H1 (cell line): Measurements from ENCODE around the gene HILPDA. TPM values are rescaled to one million over a fixed set of nuclear protein-coding genes. Genes with fewer than 3 reads are reported as not detected.

Experiments
- CTCF ChIA-PET: fragments of 300-600 bp; sonication (Branson Sonifier 250); formaldehyde crosslinking; loops from one replicate; lab custom pipeline; 2021; ENCODE audit not compliant: partially characterized antibody; lab: Charles Lee
- POLR2A ChIA-PET: fragments of 300-600 bp; sonication (Branson Sonifier 250); formaldehyde crosslinking; loops from one replicate; lab custom pipeline; 2021; ENCODE audit warnings: inconsistent platforms; ENCODE audit not compliant: partially characterized antibody; lab: Charles Lee
- DNase-seq, 2 experiments: peaks; one replicate each; pipeline versions ENCODE4 v3.0.0 to v3.0.0-alpha.2; 2010 to 2022; ENCODE audit warnings: low spot score in 2 of 2, low read depth in 1 of 2, mixed read lengths in 1 of 2
- FAIRE-seq: peaks from 2 replicates; lab custom pipeline; 2011; peaks lifted over from hg19 to GRCh38; lab: Jason Lieb, UNC
- H2AFZ ChIP-seq: 2 replicates; pipeline ENCODE4 v1.8.1; 2012; ENCODE audit warnings: low read length, inconsistent platforms
- H2AK5ac ChIP-seq: 2 replicates; pipeline ENCODE4 v1.6.1; 2013; ENCODE audit warnings: low read depth, low read length
- H2BK120ac ChIP-seq: replicated peaks from 2 replicates; pipeline ENCODE3; 2013; ENCODE audit warnings: low read depth, low read length, inconsistent platforms
- H2BK12ac ChIP-seq: 2 replicates; pipeline ENCODE4 v1.6.1; 2013; ENCODE audit warnings: low read depth, low read length
- H2BK15ac ChIP-seq: 2 replicates; pipeline ENCODE4 v1.6.1; 2013; ENCODE audit warnings: low read length
- H2BK20ac ChIP-seq: 2 replicates; pipeline ENCODE4 v1.6.1; 2013; ENCODE audit warnings: low read length
- H2BK5ac ChIP-seq: 2 replicates; pipeline ENCODE4 v1.6.1; 2013; ENCODE audit warnings: low read depth, low read length
- H3K14ac ChIP-seq: 2 replicates; pipeline ENCODE4 v1.6.1; 2013; ENCODE audit warnings: inconsistent platforms; ENCODE audit not compliant: insufficient read length
- H3K18ac ChIP-seq: 2 replicates; pipeline ENCODE4 v1.6.1; 2013; ENCODE audit warnings: low read length; ENCODE audit errors: extremely low read depth
- H3K23ac ChIP-seq: 2 replicates; pipeline ENCODE4 v1.6.1; 2013; ENCODE audit warnings: inconsistent platforms; ENCODE audit not compliant: insufficient read length
- H3K23me2 ChIP-seq: 2 replicates; pipeline ENCODE4 v1.6.1; 2013; ENCODE audit warnings: low read depth, low read length
- H3K27ac ChIP-seq: 2 replicates; pipeline ENCODE4 v1.6.1; 2011; ENCODE audit warnings: low read depth, low read length, inconsistent platforms
- H3K27me3 ChIP-seq, 4 experiments: replicated peaks in 1 of 4; 1 replicate in 1 of 4; 2 replicates in 3 of 4; pipeline versions ENCODE4 v1.6.1 to v1.8.1; 2011 to 2013; ENCODE audit warnings: low read length in 3 of 4, mild to moderate bottlenecking in 3 of 4, inconsistent platforms in 2 of 4, mixed read lengths in 2 of 4, moderate library complexity in 1 of 4; ENCODE audit not compliant: control insufficient read depth in 3 of 4, insufficient read depth in 3 of 4; ENCODE audit errors: extremely low read depth in 1 of 4
- H3K36me3 ChIP-seq, 4 experiments: 2 replicates each; pipeline versions ENCODE4 v1.6.1 to v1.8.1; 2011 to 2013; ENCODE audit warnings: mild to moderate bottlenecking in 4 of 4, low read length in 3 of 4, moderate library complexity in 2 of 4, control low read depth in 1 of 4, inconsistent platforms in 1 of 4; ENCODE audit not compliant: insufficient read depth in 4 of 4, control insufficient read depth in 2 of 4
- H3K4ac ChIP-seq: replicated peaks from 2 replicates; pipeline ENCODE3; 2013; ENCODE audit warnings: low read length, low read depth, mixed read lengths, inconsistent platforms; ENCODE audit not compliant: insufficient read length
- H3K4me1 ChIP-seq, 4 experiments: replicated peaks in 1 of 4; 1 replicate in 1 of 4; 2 replicates in 3 of 4; pipeline versions ENCODE4 v1.6.1 to v1.8.1; 2011 to 2013; ENCODE audit warnings: low read length in 3 of 4, inconsistent platforms in 2 of 4, mixed read lengths in 1 of 4; ENCODE audit not compliant: insufficient read depth in 4 of 4, control insufficient read depth in 3 of 4
- H3K4me2 ChIP-seq, 2 experiments: 2 replicates each; pipeline versions ENCODE4 v1.6.1 to v1.8.1; 2011 to 2013; ENCODE audit warnings: low read depth in 2 of 2, low read length in 2 of 2, control low read depth in 1 of 2, inconsistent platforms in 1 of 2, mild to moderate bottlenecking in 1 of 2; ENCODE audit not compliant: insufficient read depth in 1 of 2
- H3K4me3 ChIP-seq, 4 experiments: fragments of 200-600, 300-600 bp in 1 of 4; sonication (generic), shearing (Covaris generic), sonication (Bioruptor Twin) in 1 of 4; 2 replicates each; pipeline versions ENCODE4 v1.5.1 to v1.8.1; 2011 to 2016; ENCODE audit warnings: low read length in 4 of 4, low read depth in 3 of 4, control low read depth in 2 of 4, inconsistent platforms in 2 of 4, mild to moderate bottlenecking in 2 of 4, mixed read lengths in 1 of 4, moderate library complexity in 1 of 4; ENCODE audit not compliant: insufficient read depth in 2 of 4; ENCODE audit errors: extremely low read depth in 1 of 4
- H3K56ac ChIP-seq: replicated peaks from 2 replicates; pipeline ENCODE3; 2013; ENCODE audit warnings: low read depth, mild to moderate bottlenecking, mixed read lengths, low read length, inconsistent platforms; ENCODE audit not compliant: insufficient read length
- H3K79me1 ChIP-seq: 2 replicates; pipeline ENCODE4 v1.6.1; 2013; ENCODE audit warnings: low read depth, low read length, control low read depth
- H3K79me2 ChIP-seq, 2 experiments: 2 replicates each; pipeline versions ENCODE4 v1.6.1 to v1.8.1; 2012 to 2013; ENCODE audit warnings: low read length in 2 of 2, mild to moderate bottlenecking in 2 of 2, inconsistent platforms in 1 of 2; ENCODE audit not compliant: insufficient read depth in 2 of 2, control insufficient read depth in 1 of 2
- H3K9ac ChIP-seq, 4 experiments: replicated peaks in 1 of 4; 1 replicate in 1 of 4; 2 replicates in 3 of 4; pipeline versions ENCODE4 v1.6.1 to v1.8.1; 2011 to 2013; ENCODE audit warnings: low read depth in 3 of 4, low read length in 3 of 4, control low read depth in 2 of 4, mild to moderate bottlenecking in 2 of 4, moderate library complexity in 2 of 4, inconsistent platforms in 1 of 4; ENCODE audit errors: extremely low read depth in 1 of 4
- H3K9me3 ChIP-seq, 2 experiments: 2 replicates each; pipeline versions ENCODE4 v1.6.1 to v1.8.1; 2012 to 2013; ENCODE audit warnings: mild to moderate bottlenecking in 2 of 2, moderate library complexity in 2 of 2, control low read depth in 1 of 2, inconsistent platforms in 1 of 2, low read depth in 1 of 2, low read length in 1 of 2, mixed read lengths in 1 of 2; ENCODE audit not compliant: insufficient read depth in 2 of 2
- H4K20me1 ChIP-seq, 2 experiments: replicated peaks in 1 of 2; 2 replicates each; pipeline versions ENCODE3 to v1.8.1; 2011 to 2013; ENCODE audit warnings: inconsistent platforms in 2 of 2, low read length in 2 of 2, mild to moderate bottlenecking in 1 of 2; ENCODE audit not compliant: insufficient read depth in 2 of 2, control insufficient read depth in 1 of 2
- H4K5ac ChIP-seq: 2 replicates; pipeline ENCODE4 v1.6.1; 2013; ENCODE audit warnings: low read length, low read depth, mixed read lengths, inconsistent platforms; ENCODE audit not compliant: insufficient read length
- H4K8ac ChIP-seq: 2 replicates; pipeline ENCODE4 v1.8.0; 2013; ENCODE audit warnings: mild to moderate bottlenecking, moderate library complexity, low read length, inconsistent platforms; ENCODE audit not compliant: insufficient read depth; ENCODE audit errors: extremely low read depth
- H4K91ac ChIP-seq: replicated peaks from 2 replicates; pipeline ENCODE3; 2013; ENCODE audit warnings: low read length, mixed read lengths, inconsistent platforms; ENCODE audit not compliant: insufficient read length
- ASH2L ChIP-seq: fragments of 200-600, 300-600 bp; sonication (generic); IDR thresholded peaks from one replicate; pipeline ENCODE4 v1.7.1; 2017; ENCODE audit warnings: low read length
- CTBP2 ChIP-seq: IDR thresholded peaks from 2 replicates; pipeline ENCODE4 v1.7.0; 2011; ENCODE audit warnings: borderline replicate concordance, mild to moderate bottlenecking, moderate library complexity, mixed read lengths, low read length; ENCODE audit not compliant: insufficient read depth, insufficient read length
- KDM5A ChIP-seq: fragments of 200-600 bp; IDR thresholded peaks from 2 replicates; pipeline ENCODE4 v1.7.1; 2012; ENCODE audit warnings: mild to moderate bottlenecking, low read length, inconsistent platforms, mixed read lengths
- SIN3A ChIP-seq, 2 experiments: IDR thresholded peaks in 1 of 2; conservative IDR thresholded peaks in 1 of 2; 2 replicates each; pipeline ENCODE4 v1.6.1; 2011 to 2012; ENCODE audit warnings: low read length in 2 of 2, improper control_type of control experiment in 1 of 2, low read depth in 1 of 2, mild to moderate bottlenecking in 1 of 2
- WGBS, 2 experiments: shearing (Covaris generic) in 1 of 2; methylation state at CpG; one replicate each; pipeline versions ENCODE4 v1.1.6 to v1.1.7; 2013 to 2015; ENCODE audit warnings: low lambda C conversion rate in 2 of 2, mixed read lengths in 2 of 2, inconsistent platforms in 1 of 2, low coverage in 1 of 2, missing lambda C conversion rate in 1 of 2; ENCODE audit not compliant: insufficient replicate concordance in 2 of 2, insufficient coverage in 1 of 2, insufficient read length in 1 of 2; ENCODE audit errors: extremely low coverage in 1 of 2, missing lambda C conversion rate in 1 of 2; 5-methylcytosine and 5-hydroxymethylcytosine counted together
- polyA plus RNA-seq, 7 experiments: library from polyadenylated mRNA; depleted of rRNA in 3 of 7; stranded (reverse) in 5 of 7; unstranded in 2 of 7; fragments of >200 nt in 5 of 7; fragments of 200-250 nt in 2 of 7; gene quantifications; 1 replicate in 5 of 7; 2 replicates in 1 of 7; 4 replicates in 1 of 7; pipeline versions ENCODE4 v1.2.1 to v1.2.3, GENCODE V29; 2011 to 2013; ENCODE audit warnings: missing spikeins in 2 of 7, mixed read lengths in 2 of 7
- total RNA-seq: library from RNA; stranded (reverse); fragmentation: NEBNext Ultra II Directional; extraction: Animal tissue kit (Norgen Biotek cat#: 25700); gene quantifications from 2 replicates; pipeline ENCODE4 v1.2.1, GENCODE V29; 2021

HILPDA gene
- total and polyA plus RNA-seq, 2 of the 8 experiments (the other 6 are each of a cell fraction or from before 2014, with no cell fraction given) = 35.6 to 80.0 TPM

GRCh38 chr7:128437426-128438332, 18.0 kb upstream of the HILPDA start:
- Histone ChIP-seq H3K56ac (no peak overlapping the region), H3K23ac (no peak overlapping the region), H3K4me3 (no peak overlapping the region), H2BK12ac (no peak overlapping the region), H3K9me3 (no peaks in the 10 kb centered on the region), H3K4ac (no peak overlapping the region), H4K91ac (no peak overlapping the region), H2BK5ac (no peak overlapping the region), H3K23me2 (no peaks in the 10 kb centered on the region), H3K9ac (no peak overlapping the region), H3K18ac (no peak overlapping the region), H3K36me3 (no peaks in the 10 kb centered on the region), H3K4me2 (no peak overlapping the region), H3K27ac (no peak overlapping the region), H2AFZ (no peak overlapping the region), H4K20me1 (no peaks in the 10 kb centered on the region), H3K79me1 (no peaks in the 10 kb centered on the region), H3K27me3 (no peaks in the 10 kb centered on the region), H3K4me1 (peaks cover 2 to 5% (median 3%) of the 10 kb centered on the region in 4 experiments; a peak in 4 of 7 replicates), H3K79me2 (no peaks in the 10 kb centered on the region), H4K8ac (no peak overlapping the region), H2BK20ac (no peak overlapping the region), H4K5ac (no peak overlapping the region), H2BK15ac (no peak overlapping the region), H3K14ac (no peak overlapping the region), H2AK5ac (no peak overlapping the region), H2BK120ac (no peak overlapping the region)
- WGBS, 2 experiments = 91% methylated on average over 8 of the region's 8 CpGs; no CpG with 5 or more reads in 1 of the 2 experiments
- CTCF ChIA-PET = interaction anchor here (1.1 to 25.2 kb wide), 3 partner anchors 9 to 23 kb away, joined by 4 to 477 read pairs (median 258); partner anchors contain the start of gene HILPDA
- FAIRE-seq (no peak), DNase-seq (no peak)
- POLR2A ChIA-PET = interaction anchor here (0.7 kb wide), 1 partner anchor 38 kb away, joined by 3 read pairs; the partner anchor contains the start of gene METTL2B
- TF ChIP-seq KDM5A = no peak
- TF ChIP-seq CTBP2 = no peak
- no peak for TF ChIP-seq SIN3A (conservative IDR thresholded peaks at IDR 0.05 in 1 of 2, IDR thresholded peaks at IDR 0.05 in 1 of 2; ENCODE audit: low read depth in 1 of 2, low read length in 2 of 2)
- TF ChIP-seq ASH2L = no peak
